GM19239 (cell line): ENCODE results near the gene STAG1.
"Not testable (repeated sequence)": the region's sequence is repeated elsewhere in the genome, so short reads cannot be mapped to it uniquely, and the experiment has no call there.

ENCODE experiments used
- DNase-seq: peaks from one replicate; pipeline ENCODE4 v3.0.0; 2011; ENCODE audit warnings: low spot score; ENCODE audit not compliant: insufficient read length
- FAIRE-seq: peaks from 2 replicates; lab custom pipeline; 2011; peaks lifted over from hg19 to GRCh38; lab: Jason Lieb, UNC

STAG1 gene

GRCh38 chr3:136456196-136456595 is 296.0 kb downstream of the STAG1 start:
- FAIRE-seq (no peak), DNase-seq (no peak)

- DNase-seq (no peak), FAIRE-seq (no peak)
Observed at GRCh38 chr3:136444581-136444980, 307.6 kb downstream of the STAG1 start.

- no peak for DNase-seq
- no peak for FAIRE-seq
Observed at GRCh38 chr3:136437043-136437442, 315.1 kb downstream of the STAG1 start.

- FAIRE-seq = no peak
- no peak for DNase-seq
Observed at GRCh38 chr3:136434429-136434828, 317.7 kb downstream of the STAG1 start.

- DNase-seq (no peak), FAIRE-seq (no peak)
Observed at GRCh38 chr3:136432685-136433084, 319.5 kb downstream of the STAG1 start.

GRCh38 chr3:136428167-136428566 is 324.0 kb downstream of the STAG1 start:
- no peak for FAIRE-seq
- DNase-seq = no peak

GRCh38 chr3:136427236-136427635 is 324.9 kb downstream of the STAG1 start:
- FAIRE-seq = no peak
- no peak for DNase-seq

- FAIRE-seq (no peak), DNase-seq (no peak)
Observed at GRCh38 chr3:136414476-136414875, 337.7 kb downstream of the STAG1 start.

- DNase-seq = no peak
- FAIRE-seq = no peak
Observed at GRCh38 chr3:136412307-136412706, 339.9 kb downstream of the STAG1 start.

- FAIRE-seq (no peak), DNase-seq (no peak)
Observed at GRCh38 chr3:136409549-136409948, 342.6 kb downstream of the STAG1 start.

GRCh38 chr3:136404056-136404455 is 348.1 kb downstream of the STAG1 start:
- DNase-seq = no peak
- no peak for FAIRE-seq

GRCh38 chr3:136396916-136397315 is 355.3 kb downstream of the STAG1 start:
- DNase-seq (no peak), FAIRE-seq (no peak)

- FAIRE-seq = no peak
Observed at GRCh38 chr3:136390574-136390973, 361.6 kb downstream of the STAG1 start.

GRCh38 chr3:136387031-136387430 is 365.1 kb downstream of the STAG1 start:
- FAIRE-seq (no peak), DNase-seq (no peak)

More at GRCh38 chr3:136390574-136390973, 361.6 kb downstream of the STAG1 start:
- DNase-seq = no peak

GRCh38 chr3:136385457-136385856 is 366.7 kb downstream of the STAG1 start:
- FAIRE-seq (no peak), DNase-seq (peak; percentile 32)

- DNase-seq = no peak
- FAIRE-seq = no peak
Observed at GRCh38 chr3:136381051-136381450, 371.1 kb downstream of the STAG1 start.

GRCh38 chr3:136380530-136380929 is 371.6 kb downstream of the STAG1 start:
- no peak for DNase-seq
- FAIRE-seq = no peak

GRCh38 chr3:136378011-136378410 is 374.2 kb downstream of the STAG1 start:
- no peak for DNase-seq
- no peak for FAIRE-seq

GRCh38 chr3:136377508-136377907 is 374.7 kb downstream of the STAG1 start:
- FAIRE-seq (no peak), DNase-seq (no peak)

- not testable (repeated sequence) for FAIRE-seq, DNase-seq
Observed at GRCh38 chr3:136375800-136376199, 376.4 kb downstream of the STAG1 start.

GRCh38 chr3:136366289-136366688 is 385.9 kb downstream of the STAG1 start:
- no peak for FAIRE-seq
- no peak for DNase-seq

GRCh38 chr3:136353461-136353860 is 398.7 kb downstream of the STAG1 start:
- DNase-seq = no peak
- FAIRE-seq = peak; percentile 83

- DNase-seq (no peak), FAIRE-seq (peak; percentile 74)
Observed at GRCh38 chr3:136351905-136352304, 400.3 kb downstream of the STAG1 start.
